ENCODE measurements around the gene VWA3A.
"Not testable (repeated sequence)": the region's sequence is repeated elsewhere in the genome, so short reads cannot be mapped to it uniquely, and the experiment has no call there.

VWA3A gene

GRCh38 chr16:22092143-22092933 lies at the start of gene VWA3A:
VWA3A (plus strand) TSS chr16:22092541; CDS start chr16:22092638, 97 bp downstream.
- peak in 39 of 56 donors; percentile 3 to 73 (median 28) for DNase-seq

- not testable (repeated sequence) for DNase-seq
Observed at GRCh38 chr16:22043882-22044281, 48.5 kb upstream of the VWA3A start.

- not testable (repeated sequence) for DNase-seq
Observed at GRCh38 chr16:22045888-22046287, 46.5 kb upstream of the VWA3A start.

GRCh38 chr16:22050963-22051362 lies 41.4 kb upstream of the VWA3A start:
- no peak for DNase-seq

GRCh38 chr16:22052980-22053379 lies 39.4 kb upstream of the VWA3A start:
- DNase-seq: no peak

GRCh38 chr16:22053921-22054341 lies 38.4 kb upstream of the VWA3A start:
- DNase-seq: no peak

- DNase-seq: no peak
Observed at GRCh38 chr16:22054847-22055590, 37.3 kb upstream of the VWA3A start.

GRCh38 chr16:22055881-22056280 lies 36.5 kb upstream of the VWA3A start:
- DNase-seq: no peak

GRCh38 chr16:22063888-22064467 lies 28.4 kb upstream of the VWA3A start:
- no peak for DNase-seq

GRCh38 chr16:22065252-22065651 lies 27.1 kb upstream of the VWA3A start:
- no peak for DNase-seq

GRCh38 chr16:22070361-22071330 lies 21.7 kb upstream of the VWA3A start:
- no peak for DNase-seq

GRCh38 chr16:22071331-22071910 lies 20.9 kb upstream of the VWA3A start:
- peak in 4 of 56 donors; percentile 4 to 33 (median 19) for DNase-seq

- no peak for DNase-seq
Observed at GRCh38 chr16:22073350-22073749, 19.0 kb upstream of the VWA3A start.

- DNase-seq: no peak
Observed at GRCh38 chr16:22075043-22075757, 17.1 kb upstream of the VWA3A start.

- no peak for DNase-seq
Observed at GRCh38 chr16:22075776-22076175, 16.6 kb upstream of the VWA3A start.

GRCh38 chr16:22077700-22078313 lies 14.5 kb upstream of the VWA3A start:
- DNase-seq: peak in 38 of 56 donors; percentile 1 to 81 (median 26)

- no peak for DNase-seq
Observed at GRCh38 chr16:22078656-22079055, 13.7 kb upstream of the VWA3A start.

- no peak for DNase-seq
Observed at GRCh38 chr16:22081050-22081449, 11.3 kb upstream of the VWA3A start.

GRCh38 chr16:22086440-22086839 lies 5.9 kb upstream of the VWA3A start:
- DNase-seq: no peak
